LNCaP clone FGC (cell line): Measurements from ENCODE around the gene CCIN.
"Not testable (repeated sequence)": the region's sequence is repeated elsewhere in the genome, so short reads cannot be mapped to it uniquely, and the experiment has no call there.

Source experiments
- DNase-seq: peaks from one replicate; pipeline ENCODE4 v3.0.0-alpha.2; 2011; ENCODE audit warnings: low read depth
- H3K4me3 ChIP-seq: 2 replicates; pipeline ENCODE4 v1.5.1; 2011; ENCODE audit warnings: mild to moderate bottlenecking, low read depth, low read length, control low read depth
- TF ChIP-seq, protein P1 (sequence below): IDR thresholded peaks from 2 replicates; pipeline ENCODE4 v1.5.1; 2012; ENCODE audit warnings: mild to moderate bottlenecking; ENCODE audit not compliant: control insufficient read depth, insufficient read depth; ENCODE audit errors: extremely low read depth

Gene CCIN

DNA sequence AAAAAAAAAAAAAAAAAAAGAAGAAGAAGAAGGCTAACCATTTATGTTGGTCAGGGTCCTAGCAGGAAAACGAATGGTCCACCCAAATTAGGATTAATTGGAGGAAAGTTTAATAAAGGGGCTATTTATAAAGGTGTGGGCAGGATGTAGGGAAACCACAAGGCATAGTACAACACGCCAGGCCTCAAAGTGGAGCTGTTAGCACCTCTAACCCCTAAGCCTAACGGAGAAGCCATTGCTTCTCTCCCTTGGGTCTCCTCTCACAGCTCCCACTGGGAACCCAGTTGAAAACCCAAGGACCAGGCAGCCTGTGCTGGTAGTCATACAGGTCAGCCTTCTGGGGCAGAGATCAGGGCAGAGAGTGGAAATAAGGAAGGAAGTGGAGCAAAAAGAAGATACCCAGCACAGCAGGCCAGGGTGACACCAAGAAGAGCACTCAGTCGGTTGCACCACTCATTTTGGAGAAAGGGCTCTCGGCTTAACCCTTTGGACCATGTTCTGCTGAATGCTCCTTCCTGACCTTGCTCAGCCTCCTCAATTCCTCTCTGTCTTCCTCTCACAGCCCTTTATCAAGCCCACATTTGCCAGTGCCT lies 41.4 kb upstream of the CCIN start:
- no peak for DNase-seq
- TF ChIP-seq, protein P1, sequence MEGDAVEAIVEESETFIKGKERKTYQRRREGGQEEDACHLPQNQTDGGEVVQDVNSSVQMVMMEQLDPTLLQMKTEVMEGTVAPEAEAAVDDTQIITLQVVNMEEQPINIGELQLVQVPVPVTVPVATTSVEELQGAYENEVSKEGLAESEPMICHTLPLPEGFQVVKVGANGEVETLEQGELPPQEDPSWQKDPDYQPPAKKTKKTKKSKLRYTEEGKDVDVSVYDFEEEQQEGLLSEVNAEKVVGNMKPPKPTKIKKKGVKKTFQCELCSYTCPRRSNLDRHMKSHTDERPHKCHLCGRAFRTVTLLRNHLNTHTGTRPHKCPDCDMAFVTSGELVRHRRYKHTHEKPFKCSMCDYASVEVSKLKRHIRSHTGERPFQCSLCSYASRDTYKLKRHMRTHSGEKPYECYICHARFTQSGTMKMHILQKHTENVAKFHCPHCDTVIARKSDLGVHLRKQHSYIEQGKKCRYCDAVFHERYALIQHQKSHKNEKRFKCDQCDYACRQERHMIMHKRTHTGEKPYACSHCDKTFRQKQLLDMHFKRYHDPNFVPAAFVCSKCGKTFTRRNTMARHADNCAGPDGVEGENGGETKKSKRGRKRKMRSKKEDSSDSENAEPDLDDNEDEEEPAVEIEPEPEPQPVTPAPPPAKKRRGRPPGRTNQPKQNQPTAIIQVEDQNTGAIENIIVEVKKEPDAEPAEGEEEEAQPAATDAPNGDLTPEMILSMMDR, result no peak
- H3K4me3 ChIP-seq, result no peak overlapping the region

- TF ChIP-seq, protein P1, result no peak
- H3K4me3 ChIP-seq, result no peak overlapping the region
- no peak for DNase-seq
Observed at GRCh38 chr9:36128349-36128748, 40.8 kb upstream of the CCIN start.

GRCh38 chr9:36129139-36129538 lies 40.0 kb upstream of the CCIN start:
- no peak for DNase-seq
- TF ChIP-seq, protein P1, result no peak
- no peak overlapping the region for H3K4me3 ChIP-seq

GRCh38 chr9:36131666-36132065 lies 37.5 kb upstream of the CCIN start:
- not testable (repeated sequence) for H3K4me3 ChIP-seq, DNase-seq

- no peak for DNase-seq
- TF ChIP-seq, protein P1, result no peak
- no peak overlapping the region for H3K4me3 ChIP-seq
Observed at GRCh38 chr9:36132086-36132485, 37.1 kb upstream of the CCIN start.

- TF ChIP-seq, protein P1, result no peak
- no peak overlapping the region for H3K4me3 ChIP-seq
- no peak for DNase-seq
Observed at GRCh38 chr9:36134761-36135505, 34.3 kb upstream of the CCIN start.

DNA sequence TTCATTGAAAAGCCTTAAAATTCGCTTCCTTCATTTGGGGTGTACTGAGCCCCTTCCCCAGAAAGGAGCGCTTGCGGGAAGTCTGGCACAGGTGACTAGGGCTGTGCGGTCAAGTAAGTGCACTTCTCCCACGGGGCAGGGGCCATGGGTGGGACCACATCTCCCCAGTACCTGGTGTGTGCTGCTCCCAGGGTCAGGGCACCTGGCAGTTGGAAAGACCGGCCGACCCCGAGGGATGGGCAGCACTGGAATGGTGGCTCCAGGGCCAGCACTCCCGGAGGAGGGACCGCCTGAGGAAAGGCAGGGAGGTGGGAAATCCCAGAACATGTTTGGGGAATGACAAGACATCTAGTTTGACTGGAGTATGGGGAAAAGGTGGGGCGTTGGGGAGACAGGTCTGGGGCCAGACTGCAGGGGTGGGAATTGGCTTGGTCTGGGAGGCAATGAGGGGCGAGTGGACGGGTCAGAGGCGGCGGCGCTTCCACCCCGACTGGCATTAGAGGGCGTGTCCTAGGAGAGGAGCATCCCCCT lies 33.4 kb upstream of the CCIN start:
- H3K4me3 ChIP-seq, result peak overlapping the region; percentile 59
- TF ChIP-seq, protein P1, result no peak
- no peak for DNase-seq
